H1 (cell line): ENCODE data around the gene QRSL1. TPM values are rescaled to one million over a fixed set of nuclear protein-coding genes. Genes with fewer than 3 reads are reported as not detected.
A peak's percentile ranks its signal among the peaks of the same experiment; 100 is the strongest.

Experiments used
- CTCF ChIA-PET: fragments of 300-600 bp; sonication (Branson Sonifier 250); formaldehyde crosslinking; loops from one replicate; lab custom pipeline; 2021; ENCODE audit not compliant: partially characterized antibody; lab: Charles Lee
- POLR2A ChIA-PET: fragments of 300-600 bp; sonication (Branson Sonifier 250); formaldehyde crosslinking; loops from one replicate; lab custom pipeline; 2021; ENCODE audit warnings: inconsistent platforms; ENCODE audit not compliant: partially characterized antibody; lab: Charles Lee
- DNase-seq, 2 experiments: peaks; one replicate each; pipeline versions ENCODE4 v3.0.0 to v3.0.0-alpha.2; 2010 to 2022; ENCODE audit warnings: low spot score in 2 of 2, low read depth in 1 of 2, mixed read lengths in 1 of 2
- FAIRE-seq: peaks from 2 replicates; lab custom pipeline; 2011; peaks lifted over from hg19 to GRCh38; lab: Jason Lieb, UNC
- H2AFZ ChIP-seq: 2 replicates; pipeline ENCODE4 v1.8.1; 2012; ENCODE audit warnings: low read length, inconsistent platforms
- H2AK5ac ChIP-seq: 2 replicates; pipeline ENCODE4 v1.6.1; 2013; ENCODE audit warnings: low read depth, low read length
- H2BK120ac ChIP-seq: replicated peaks from 2 replicates; pipeline ENCODE3; 2013; ENCODE audit warnings: low read depth, low read length, inconsistent platforms
- H2BK12ac ChIP-seq: 2 replicates; pipeline ENCODE4 v1.6.1; 2013; ENCODE audit warnings: low read depth, low read length
- H2BK15ac ChIP-seq: 2 replicates; pipeline ENCODE4 v1.6.1; 2013; ENCODE audit warnings: low read length
- H2BK20ac ChIP-seq: 2 replicates; pipeline ENCODE4 v1.6.1; 2013; ENCODE audit warnings: low read length
- H2BK5ac ChIP-seq: 2 replicates; pipeline ENCODE4 v1.6.1; 2013; ENCODE audit warnings: low read depth, low read length
- H3K14ac ChIP-seq: 2 replicates; pipeline ENCODE4 v1.6.1; 2013; ENCODE audit warnings: inconsistent platforms; ENCODE audit not compliant: insufficient read length
- H3K18ac ChIP-seq: 2 replicates; pipeline ENCODE4 v1.6.1; 2013; ENCODE audit warnings: low read length; ENCODE audit errors: extremely low read depth
- H3K23ac ChIP-seq: 2 replicates; pipeline ENCODE4 v1.6.1; 2013; ENCODE audit warnings: inconsistent platforms; ENCODE audit not compliant: insufficient read length
- H3K23me2 ChIP-seq: 2 replicates; pipeline ENCODE4 v1.6.1; 2013; ENCODE audit warnings: low read depth, low read length
- H3K27ac ChIP-seq: 2 replicates; pipeline ENCODE4 v1.6.1; 2011; ENCODE audit warnings: low read depth, low read length, inconsistent platforms
- H3K27me3 ChIP-seq, 4 experiments: replicated peaks in 1 of 4; 1 replicate in 1 of 4; 2 replicates in 3 of 4; pipeline versions ENCODE4 v1.6.1 to v1.8.1; 2011 to 2013; ENCODE audit warnings: low read length in 3 of 4, mild to moderate bottlenecking in 3 of 4, inconsistent platforms in 2 of 4, mixed read lengths in 2 of 4, moderate library complexity in 1 of 4; ENCODE audit not compliant: control insufficient read depth in 3 of 4, insufficient read depth in 3 of 4; ENCODE audit errors: extremely low read depth in 1 of 4
- H3K36me3 ChIP-seq, 4 experiments: 2 replicates each; pipeline versions ENCODE4 v1.6.1 to v1.8.1; 2011 to 2013; ENCODE audit warnings: mild to moderate bottlenecking in 4 of 4, low read length in 3 of 4, moderate library complexity in 2 of 4, control low read depth in 1 of 4, inconsistent platforms in 1 of 4; ENCODE audit not compliant: insufficient read depth in 4 of 4, control insufficient read depth in 2 of 4
- H3K4ac ChIP-seq: replicated peaks from 2 replicates; pipeline ENCODE3; 2013; ENCODE audit warnings: low read length, low read depth, mixed read lengths, inconsistent platforms; ENCODE audit not compliant: insufficient read length
- H3K4me1 ChIP-seq, 4 experiments: replicated peaks in 1 of 4; 1 replicate in 1 of 4; 2 replicates in 3 of 4; pipeline versions ENCODE4 v1.6.1 to v1.8.1; 2011 to 2013; ENCODE audit warnings: low read length in 3 of 4, inconsistent platforms in 2 of 4, mixed read lengths in 1 of 4; ENCODE audit not compliant: insufficient read depth in 4 of 4, control insufficient read depth in 3 of 4
- H3K4me2 ChIP-seq, 2 experiments: 2 replicates each; pipeline versions ENCODE4 v1.6.1 to v1.8.1; 2011 to 2013; ENCODE audit warnings: low read depth in 2 of 2, low read length in 2 of 2, control low read depth in 1 of 2, inconsistent platforms in 1 of 2, mild to moderate bottlenecking in 1 of 2; ENCODE audit not compliant: insufficient read depth in 1 of 2
- H3K4me3 ChIP-seq, 4 experiments: fragments of 200-600, 300-600 bp in 1 of 4; sonication (generic), shearing (Covaris generic), sonication (Bioruptor Twin) in 1 of 4; 2 replicates each; pipeline versions ENCODE4 v1.5.1 to v1.8.1; 2011 to 2016; ENCODE audit warnings: low read length in 4 of 4, low read depth in 3 of 4, control low read depth in 2 of 4, inconsistent platforms in 2 of 4, mild to moderate bottlenecking in 2 of 4, mixed read lengths in 1 of 4, moderate library complexity in 1 of 4; ENCODE audit not compliant: insufficient read depth in 2 of 4; ENCODE audit errors: extremely low read depth in 1 of 4
- H3K56ac ChIP-seq: replicated peaks from 2 replicates; pipeline ENCODE3; 2013; ENCODE audit warnings: low read depth, mild to moderate bottlenecking, mixed read lengths, low read length, inconsistent platforms; ENCODE audit not compliant: insufficient read length
- H3K79me1 ChIP-seq: 2 replicates; pipeline ENCODE4 v1.6.1; 2013; ENCODE audit warnings: low read depth, low read length, control low read depth
- H3K79me2 ChIP-seq, 2 experiments: 2 replicates each; pipeline versions ENCODE4 v1.6.1 to v1.8.1; 2012 to 2013; ENCODE audit warnings: low read length in 2 of 2, mild to moderate bottlenecking in 2 of 2, inconsistent platforms in 1 of 2; ENCODE audit not compliant: insufficient read depth in 2 of 2, control insufficient read depth in 1 of 2
- H3K9ac ChIP-seq, 4 experiments: replicated peaks in 1 of 4; 1 replicate in 1 of 4; 2 replicates in 3 of 4; pipeline versions ENCODE4 v1.6.1 to v1.8.1; 2011 to 2013; ENCODE audit warnings: low read depth in 3 of 4, low read length in 3 of 4, control low read depth in 2 of 4, mild to moderate bottlenecking in 2 of 4, moderate library complexity in 2 of 4, inconsistent platforms in 1 of 4; ENCODE audit errors: extremely low read depth in 1 of 4
- H3K9me3 ChIP-seq, 2 experiments: 2 replicates each; pipeline versions ENCODE4 v1.6.1 to v1.8.1; 2012 to 2013; ENCODE audit warnings: mild to moderate bottlenecking in 2 of 2, moderate library complexity in 2 of 2, control low read depth in 1 of 2, inconsistent platforms in 1 of 2, low read depth in 1 of 2, low read length in 1 of 2, mixed read lengths in 1 of 2; ENCODE audit not compliant: insufficient read depth in 2 of 2
- H4K20me1 ChIP-seq, 2 experiments: replicated peaks in 1 of 2; 2 replicates each; pipeline versions ENCODE3 to v1.8.1; 2011 to 2013; ENCODE audit warnings: inconsistent platforms in 2 of 2, low read length in 2 of 2, mild to moderate bottlenecking in 1 of 2; ENCODE audit not compliant: insufficient read depth in 2 of 2, control insufficient read depth in 1 of 2
- H4K5ac ChIP-seq: 2 replicates; pipeline ENCODE4 v1.6.1; 2013; ENCODE audit warnings: low read length, low read depth, mixed read lengths, inconsistent platforms; ENCODE audit not compliant: insufficient read length
- H4K8ac ChIP-seq: 2 replicates; pipeline ENCODE4 v1.8.0; 2013; ENCODE audit warnings: mild to moderate bottlenecking, moderate library complexity, low read length, inconsistent platforms; ENCODE audit not compliant: insufficient read depth; ENCODE audit errors: extremely low read depth
- H4K91ac ChIP-seq: replicated peaks from 2 replicates; pipeline ENCODE3; 2013; ENCODE audit warnings: low read length, mixed read lengths, inconsistent platforms; ENCODE audit not compliant: insufficient read length
- BCL11A ChIP-seq, 2 experiments: IDR thresholded peaks; one replicate each; pipeline ENCODE4 v1.6.1; 2011; ENCODE audit warnings: low read depth in 2 of 2, low read length in 2 of 2, mild to moderate bottlenecking in 2 of 2
- CTBP2 ChIP-seq: IDR thresholded peaks from 2 replicates; pipeline ENCODE4 v1.7.0; 2011; ENCODE audit warnings: borderline replicate concordance, mild to moderate bottlenecking, moderate library complexity, mixed read lengths, low read length; ENCODE audit not compliant: insufficient read depth, insufficient read length
- RXRA ChIP-seq: IDR thresholded peaks from 2 replicates; pipeline ENCODE4 v1.6.1; 2011; ENCODE audit warnings: low read depth, mild to moderate bottlenecking, low read length, moderate library complexity; ENCODE audit not compliant: insufficient read depth
- SP4 ChIP-seq: IDR thresholded peaks from 2 replicates; pipeline ENCODE4 v1.6.1; 2012; ENCODE audit warnings: low read length, inconsistent platforms
- USF2 ChIP-seq: IDR thresholded peaks from 2 replicates; pipeline ENCODE4 v1.6.1; 2011; ENCODE audit warnings: low read length, improper control_type of control experiment
- WGBS, 2 experiments: shearing (Covaris generic) in 1 of 2; methylation state at CpG; one replicate each; pipeline versions ENCODE4 v1.1.6 to v1.1.7; 2013 to 2015; ENCODE audit warnings: low lambda C conversion rate in 2 of 2, mixed read lengths in 2 of 2, inconsistent platforms in 1 of 2, low coverage in 1 of 2, missing lambda C conversion rate in 1 of 2; ENCODE audit not compliant: insufficient replicate concordance in 2 of 2, insufficient coverage in 1 of 2, insufficient read length in 1 of 2; ENCODE audit errors: extremely low coverage in 1 of 2, missing lambda C conversion rate in 1 of 2; 5-methylcytosine and 5-hydroxymethylcytosine counted together
- polyA plus RNA-seq, 7 experiments: library from polyadenylated mRNA; depleted of rRNA in 3 of 7; stranded (reverse) in 5 of 7; unstranded in 2 of 7; fragments of >200 nt in 5 of 7; fragments of 200-250 nt in 2 of 7; gene quantifications; 1 replicate in 5 of 7; 2 replicates in 1 of 7; 4 replicates in 1 of 7; pipeline versions ENCODE4 v1.2.1 to v1.2.3, GENCODE V29; 2011 to 2013; ENCODE audit warnings: missing spikeins in 2 of 7, mixed read lengths in 2 of 7
- total RNA-seq: library from RNA; stranded (reverse); fragmentation: NEBNext Ultra II Directional; extraction: Animal tissue kit (Norgen Biotek cat#: 25700); gene quantifications from 2 replicates; pipeline ENCODE4 v1.2.1, GENCODE V29; 2021

Gene QRSL1
- total and polyA plus RNA-seq, 2 of the 8 experiments (the other 6 are each of a cell fraction or from before 2014, with no cell fraction given) = 7.8 to 22.2 TPM

- Histone ChIP-seq H4K8ac (no peak overlapping the region), H3K79me2 (peaks cover 4 to 52% of the 10 kb centered on the region in 2 experiments; a peak in 3 of 4 replicates), H3K18ac (no peak overlapping the region; the same call in 1 of the 2 replicates), H4K5ac (no peak overlapping the region), H3K9ac (no peak overlapping the region), H2BK20ac (no peak overlapping the region), H3K4me1 (peaks cover 0 to 4% (median 0%) of the 10 kb centered on the region in 4 experiments; a peak in 2 of 7 replicates), H2BK15ac (no peak overlapping the region), H3K4me2 (no peak overlapping the region), H3K14ac (no peak overlapping the region), H4K91ac (peak overlapping the region; percentile 38), H3K36me3 (peaks cover 2 to 41% (median 12%) of the 10 kb centered on the region in 4 experiments; a peak in 7 of 8 replicates), H3K4me3 (no peak overlapping the region), H2BK120ac (no peak overlapping the region), H3K23me2 (no peaks in the 10 kb centered on the region; the same call in 1 of the 2 replicates), H2BK5ac (no peak overlapping the region), H4K20me1 (peaks cover 1 to 2% of the 10 kb centered on the region in 2 experiments), H2BK12ac (no peak overlapping the region), H3K27ac (0 out of 2 replicates have a peak overlapping the region, but pooled peaks have one; percentile 10), H3K27me3 (no peaks in the 10 kb centered on the region)
- FAIRE-seq (no peak), DNase-seq (no peak)
- CTCF ChIA-PET = interaction anchor here (0.7 to 1.3 kb wide), 4 partner anchors 97 to 439 kb away, joined by 3 to 5 read pairs (median 3); no protein-coding TSS in a partner anchor
- 81% methylated on average over 4 of the region's 4 CpGs; no CpG with 5 or more reads in 1 of the 2 experiments for WGBS, 2 experiments
- POLR2A ChIA-PET = interaction anchor here (1.5 kb wide), 1 partner anchor 9 kb away, joined by 5 read pairs; no protein-coding TSS in a partner anchor
- TF ChIP-seq BCL11A (IDR thresholded peaks at IDR 0.05; ENCODE audit: low read depth in 2 of 2, low read length in 2 of 2) (no peak), USF2 (no peak), RXRA (no peak), SP4 (no peak), CTBP2 (no peak)
- TF ChIP-seq, all 59 proteins: peak for 0
- Histone ChIP-seq H3K56ac (no peak overlapping the region), H2AFZ (no peak overlapping the region), H2AK5ac (no peak overlapping the region), H3K9me3 (no peaks in the 10 kb centered on the region), H3K4ac (no peak overlapping the region), H3K79me1 (peaks cover 14% of the 10 kb centered on the region; the same call in 1 of the 2 replicates), H3K23ac (no peak overlapping the region)
These were observed 10.4 kb downstream of the QRSL1 start for GRCh38 chr6:106639812-106640211.
